GM21528 (cell line): Measurements from ENCODE around the gene ARL8A.
"Not testable (repeated sequence)": the region's sequence is repeated elsewhere in the genome, so short reads cannot be mapped to it uniquely, and the experiment has no call there.

ENCODE experiments used
- ATAC-seq: cut with Tn5 transposase; IDR thresholded peaks from one replicate; pipeline ENCODE4 v1.9.1; 2021; ENCODE audit warnings: mild to moderate bottlenecking, moderate library complexity; ENCODE audit not compliant: unreplicated experiment, low FRiP score

The ARL8A gene

GRCh38 chr1:202144402-202145067, at the start of gene ARL8A:
Gene ARL8A (minus strand): TSS chr1:202144737. CDS start chr1:202144572, 165 bp downstream.
- ATAC-seq: peak; percentile 56

DNA sequence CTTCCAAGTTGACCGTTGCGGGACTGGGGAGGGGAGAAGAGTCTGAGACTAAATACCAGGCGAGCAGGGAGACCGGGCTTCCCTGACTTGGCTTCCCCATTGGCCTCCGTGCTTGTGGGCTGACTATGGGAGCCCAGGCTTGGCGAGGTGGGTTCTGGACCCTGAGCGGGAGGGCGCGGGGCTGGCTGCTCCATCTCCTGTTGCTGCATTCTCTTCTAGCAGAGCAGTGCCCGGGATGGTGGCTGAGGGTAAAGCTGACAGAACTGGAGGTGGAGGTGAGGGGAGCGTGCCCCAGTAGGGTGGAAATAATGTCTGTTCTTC, 49.8 kb upstream of the ARL8A start:
- ATAC-seq: no peak

GRCh38 chr1:202193614-202194327, 49.2 kb upstream of the ARL8A start, which contains the start of gene LGR6:
Gene LGR6 (plus strand): TSS chr1:202193799. CDS start chr1:202193990, 191 bp downstream.
- no peak for ATAC-seq

- ATAC-seq: no peak
Measured at GRCh38 chr1:202192770-202193613, 48.5 kb upstream of the ARL8A start.

DNA sequence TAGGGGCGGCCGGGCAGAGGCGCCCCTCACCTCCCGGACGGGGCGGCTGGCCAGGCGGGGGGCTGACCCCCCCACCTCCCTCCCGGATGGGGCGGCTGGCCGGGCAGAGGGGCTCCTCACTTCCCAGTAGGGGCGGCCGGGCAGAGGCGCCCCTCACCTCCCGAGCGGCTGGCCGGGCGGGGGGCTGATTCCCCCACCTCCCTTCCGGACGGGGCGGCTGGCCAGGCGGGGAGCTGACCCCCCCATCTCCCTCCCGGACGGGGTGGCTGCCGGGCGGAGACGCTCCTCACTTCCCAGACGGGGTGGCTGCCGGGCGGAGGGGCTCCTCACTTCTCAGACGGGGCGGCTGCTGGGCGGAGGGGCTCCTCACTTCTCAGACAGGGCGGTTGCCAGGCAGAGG, 46.9 kb upstream of the ARL8A start:
- ATAC-seq: not testable (repeated sequence)

- ATAC-seq: no peak
Measured at GRCh38 chr1:202189918-202190715, 45.6 kb upstream of the ARL8A start.

DNA sequence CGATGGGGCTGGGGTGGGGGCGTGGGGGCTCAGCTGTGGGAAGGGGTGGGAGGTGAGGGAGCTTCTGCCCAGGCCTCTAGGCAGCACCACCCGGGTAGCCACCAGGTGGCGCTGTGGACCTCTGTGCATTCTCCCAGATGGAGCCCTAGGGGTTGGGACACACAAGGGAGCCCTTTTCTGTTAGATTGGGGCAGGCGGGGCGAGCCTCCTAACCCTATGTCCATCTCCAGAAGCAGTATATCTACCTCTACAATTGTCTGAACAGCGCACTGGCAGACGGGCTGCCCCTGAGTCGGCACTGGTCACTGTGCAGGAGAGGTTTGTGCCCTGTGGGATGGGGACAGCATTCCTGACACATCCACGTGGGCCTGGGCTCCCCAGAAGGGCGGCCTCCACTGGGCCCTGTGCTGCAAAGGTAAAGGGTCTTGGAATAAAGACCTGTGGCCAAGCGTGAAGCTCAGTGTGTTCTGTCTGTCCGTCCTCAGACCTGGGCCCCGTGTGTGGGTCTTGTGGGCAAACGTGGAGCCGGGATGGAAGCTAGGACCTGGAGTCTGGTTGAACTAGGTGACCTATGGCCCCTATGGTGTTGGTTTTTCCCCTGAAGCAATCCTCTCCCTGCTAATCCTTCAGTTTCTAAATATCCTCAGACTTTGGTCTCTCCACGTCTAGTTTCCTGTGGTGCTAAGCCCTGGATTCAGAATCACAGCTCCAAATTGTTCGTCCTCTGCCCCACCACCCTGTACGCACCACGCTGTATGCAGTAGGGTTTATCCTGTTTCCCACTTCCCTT, 44.7 kb upstream of the ARL8A start:
- ATAC-seq: no peak

- no peak for ATAC-seq
Measured at GRCh38 chr1:202187697-202188407, 43.3 kb upstream of the ARL8A start.

GRCh38 chr1:202187041-202187671, 42.6 kb upstream of the ARL8A start:
- ATAC-seq: no peak

DNA sequence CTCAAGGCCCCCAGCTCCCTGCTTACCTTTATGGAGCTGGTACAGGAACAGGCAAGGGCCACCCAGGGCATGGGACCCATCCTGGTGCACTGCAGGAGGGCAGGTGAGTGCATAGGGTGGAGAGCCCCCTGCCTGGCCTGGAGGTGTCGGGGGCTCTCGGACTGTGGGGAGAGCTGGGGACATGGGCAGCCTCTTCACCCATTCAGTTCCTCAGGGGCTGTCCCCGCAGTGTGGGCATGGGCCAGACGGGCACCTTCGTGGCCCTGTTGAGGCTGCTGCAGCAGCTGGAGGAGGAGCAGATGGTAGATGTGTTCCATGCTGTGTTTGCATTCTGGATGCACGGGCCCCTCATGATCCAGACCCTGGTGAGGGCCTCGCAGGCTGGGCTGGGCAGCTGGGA, 41.8 kb upstream of the ARL8A start:
- no peak for ATAC-seq

- no peak for ATAC-seq
Measured at GRCh38 chr1:202184750-202185460, 40.4 kb upstream of the ARL8A start.

DNA sequence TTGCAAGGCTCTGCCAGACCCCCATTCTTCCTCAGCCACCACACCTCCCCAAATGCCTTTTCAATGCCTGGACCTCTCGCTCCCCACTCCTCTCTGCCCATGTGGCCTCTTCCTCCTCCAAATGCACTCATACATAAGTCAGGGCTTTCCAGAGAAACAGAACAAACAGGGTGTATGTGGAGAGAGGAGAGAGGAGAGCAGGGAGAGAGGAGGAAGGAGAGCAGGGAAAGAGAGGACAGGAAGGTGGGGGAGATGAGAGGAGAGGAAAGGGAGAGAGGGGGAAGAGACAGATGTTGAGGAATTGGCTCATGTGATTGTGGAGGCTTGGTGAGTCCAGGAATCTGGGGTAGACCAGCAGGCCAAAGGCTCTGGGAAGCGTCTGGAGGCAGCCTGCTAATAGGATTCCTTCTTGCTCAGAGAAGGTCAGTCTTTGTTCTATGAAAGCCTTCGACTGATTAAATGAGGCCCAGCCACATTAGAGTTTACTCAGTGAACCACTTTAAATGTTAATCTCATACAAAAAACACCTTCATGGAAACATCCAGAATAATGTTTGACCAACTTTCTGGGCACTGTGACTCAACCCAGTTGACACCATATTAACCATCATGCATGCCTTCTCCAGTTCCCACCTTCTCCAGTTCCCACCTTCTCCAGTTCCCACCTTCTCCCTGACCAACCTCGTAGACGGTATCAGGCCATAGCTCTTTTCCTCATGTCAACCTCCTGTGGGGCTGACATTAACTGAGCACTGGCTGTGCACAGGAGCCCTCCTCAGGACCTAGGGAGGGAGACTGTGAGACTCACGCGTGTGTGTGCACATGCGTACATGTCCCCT, 37.7 kb upstream of the ARL8A start:
- ATAC-seq: no peak

- ATAC-seq: no peak
Measured at GRCh38 chr1:202181586-202181985, 37.0 kb upstream of the ARL8A start.

DNA sequence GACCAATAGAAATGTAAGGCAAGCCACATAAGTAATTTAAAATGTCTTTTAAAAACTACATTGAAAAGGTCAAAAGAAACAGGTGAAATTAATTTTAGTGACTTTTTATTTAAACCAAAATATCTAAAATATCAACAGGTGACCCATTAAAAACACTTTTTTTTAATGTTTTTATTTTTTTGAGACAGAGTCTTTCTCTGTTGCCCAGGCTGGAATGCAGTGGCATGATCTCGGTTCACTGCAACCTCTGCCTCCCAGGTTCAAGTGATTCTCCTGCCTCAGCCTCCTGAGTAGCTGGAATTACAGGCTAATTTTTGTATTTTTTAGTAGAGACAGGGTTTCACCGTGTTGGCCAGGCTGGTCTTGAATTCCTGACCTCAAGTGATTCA, 36.2 kb upstream of the ARL8A start:
- ATAC-seq: not testable (repeated sequence)

DNA sequence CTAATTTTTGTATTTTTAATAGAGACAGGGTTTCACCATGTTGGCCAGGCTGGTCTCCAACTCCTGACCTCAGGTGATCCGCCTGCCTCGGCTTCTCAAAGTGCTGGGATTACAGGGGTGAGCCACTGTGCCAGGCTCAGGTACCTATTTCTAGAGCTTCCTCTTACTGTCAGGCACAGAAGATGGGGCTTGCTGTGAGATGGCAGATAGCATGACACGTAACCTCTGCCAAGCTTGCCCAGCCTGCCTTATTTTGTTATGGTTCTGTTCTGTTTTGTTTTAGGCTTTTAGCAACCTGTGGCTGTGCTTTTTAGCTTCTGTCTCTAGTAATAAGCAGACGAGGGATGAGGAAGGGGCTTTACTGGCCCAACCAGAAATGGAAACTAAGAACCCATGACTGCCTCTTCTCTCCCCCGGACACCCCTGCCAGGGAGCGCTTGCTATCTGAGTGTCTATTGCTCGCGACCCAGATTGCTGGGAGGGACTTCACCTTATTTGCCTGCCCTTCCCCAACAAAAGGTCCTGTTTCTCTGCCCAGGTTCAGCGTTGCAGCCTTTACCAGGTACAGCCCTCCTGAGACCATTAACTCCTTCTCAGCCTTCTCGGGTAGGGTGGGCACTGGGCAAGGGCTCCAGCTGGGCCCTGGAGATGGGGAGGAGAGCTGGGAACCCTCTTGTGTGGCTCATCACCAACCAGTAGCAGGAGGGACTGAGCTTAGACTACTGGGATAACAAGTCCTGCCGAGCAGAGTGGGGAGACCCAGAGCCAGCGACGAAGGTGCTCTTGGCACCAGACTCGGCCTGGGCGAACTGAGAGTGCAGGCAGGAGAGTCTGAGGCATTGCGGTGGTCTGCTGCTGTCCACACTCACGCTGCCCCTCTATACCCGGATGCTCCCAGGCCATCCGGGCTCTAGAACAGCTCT, 35.6 kb upstream of the ARL8A start:
- no peak for ATAC-seq
